Liver (tissue), 3 donors: ENCODE measurements around the gene CLCN2.

ENCODE experiments used
- FOXA1 ChIP-seq: IDR thresholded peaks from 2 replicates; pipeline ENCODE4 v1.6.1; 2016; ENCODE audit warnings: antibody characterized with exemption
- GABPA ChIP-seq, 2 donors: IDR thresholded peaks in 1 of 2; conservative IDR thresholded peaks in 1 of 2; 2 replicates each; pipeline ENCODE4 v1.6.1; 2016; ENCODE audit warnings: antibody characterized with exemption in 2 of 2, mild to moderate bottlenecking in 1 of 2, moderate library complexity in 1 of 2
- HNF4A ChIP-seq, 2 donors: conservative IDR thresholded peaks; 2 replicates each; pipeline ENCODE4 v1.6.1; 2016; ENCODE audit warnings: antibody characterized with exemption in 2 of 2, mild to moderate bottlenecking in 2 of 2
- JUND ChIP-seq, 2 donors: IDR thresholded peaks; 2 replicates each; pipeline ENCODE4 v1.6.1; 2016; ENCODE audit warnings: antibody characterized with exemption in 2 of 2
- RAD21 ChIP-seq, 2 donors: IDR thresholded peaks; 2 replicates each; pipeline ENCODE4 v1.6.1; 2016; ENCODE audit warnings: antibody characterized with exemption in 2 of 2, mild to moderate bottlenecking in 2 of 2
- RXRA ChIP-seq, 2 donors: IDR thresholded peaks; 2 replicates each; pipeline ENCODE4 v1.6.1; 2017 to 2018; ENCODE audit warnings: antibody characterized with exemption in 2 of 2, mild to moderate bottlenecking in 1 of 2
- TAF1 ChIP-seq: conservative IDR thresholded peaks from 2 replicates; pipeline ENCODE4 v1.6.1; 2016; ENCODE audit warnings: antibody characterized with exemption, mild to moderate bottlenecking
- TF ChIP-seq, protein P1 (sequence below): fragments of 150-350 bp; IDR thresholded peaks from 2 replicates; pipeline ENCODE4 v1.5.1; 2017; ENCODE audit warnings: improper control_type of control experiment, low read depth, low read length; ENCODE audit not compliant: missing input control
- TF ChIP-seq, protein P2 (sequence below): IDR thresholded peaks from 2 replicates; pipeline ENCODE4 v1.6.1; 2016; ENCODE audit warnings: antibody characterized with exemption, mild to moderate bottlenecking
- TF ChIP-seq, protein P3 (sequence below): IDR thresholded peaks from 2 replicates; pipeline ENCODE4 v1.6.1; 2016; ENCODE audit warnings: antibody characterized with exemption
- donor health status: healthy.
- donor health status: healthy.

DNA sequence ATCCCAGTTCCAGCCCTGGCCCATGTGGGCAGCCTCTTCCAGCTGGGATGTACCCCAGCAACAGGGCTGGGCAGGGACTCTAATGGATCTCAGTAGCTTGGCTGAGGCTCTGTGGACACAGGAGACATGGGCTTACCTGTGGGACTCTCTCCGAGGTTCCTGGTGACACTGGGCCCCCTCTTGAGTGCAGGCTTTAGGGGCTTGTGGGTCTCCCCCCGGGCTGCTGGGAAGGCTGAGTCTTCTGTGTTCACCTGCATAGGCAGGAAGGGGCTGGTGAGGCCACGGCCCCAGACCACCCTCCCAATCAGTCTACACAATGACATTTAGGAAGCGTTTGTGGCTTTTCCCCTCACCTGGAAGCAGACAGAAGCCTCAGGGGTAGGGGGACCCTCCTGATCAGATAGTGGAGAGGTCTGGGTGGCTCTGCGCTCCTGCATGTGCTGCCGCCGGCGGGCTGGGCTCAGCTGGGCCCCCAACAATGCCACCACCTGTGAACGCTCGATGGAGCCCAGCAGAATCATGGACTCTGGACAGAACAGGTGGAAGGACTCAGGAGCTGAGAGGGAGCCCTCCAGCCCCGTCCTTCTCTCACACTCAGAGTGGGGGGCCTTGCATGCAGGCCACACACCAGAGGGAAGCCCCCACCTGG, 8.4 kb downstream of the CLCN2 start:
- TF ChIP-seq, protein P1, sequence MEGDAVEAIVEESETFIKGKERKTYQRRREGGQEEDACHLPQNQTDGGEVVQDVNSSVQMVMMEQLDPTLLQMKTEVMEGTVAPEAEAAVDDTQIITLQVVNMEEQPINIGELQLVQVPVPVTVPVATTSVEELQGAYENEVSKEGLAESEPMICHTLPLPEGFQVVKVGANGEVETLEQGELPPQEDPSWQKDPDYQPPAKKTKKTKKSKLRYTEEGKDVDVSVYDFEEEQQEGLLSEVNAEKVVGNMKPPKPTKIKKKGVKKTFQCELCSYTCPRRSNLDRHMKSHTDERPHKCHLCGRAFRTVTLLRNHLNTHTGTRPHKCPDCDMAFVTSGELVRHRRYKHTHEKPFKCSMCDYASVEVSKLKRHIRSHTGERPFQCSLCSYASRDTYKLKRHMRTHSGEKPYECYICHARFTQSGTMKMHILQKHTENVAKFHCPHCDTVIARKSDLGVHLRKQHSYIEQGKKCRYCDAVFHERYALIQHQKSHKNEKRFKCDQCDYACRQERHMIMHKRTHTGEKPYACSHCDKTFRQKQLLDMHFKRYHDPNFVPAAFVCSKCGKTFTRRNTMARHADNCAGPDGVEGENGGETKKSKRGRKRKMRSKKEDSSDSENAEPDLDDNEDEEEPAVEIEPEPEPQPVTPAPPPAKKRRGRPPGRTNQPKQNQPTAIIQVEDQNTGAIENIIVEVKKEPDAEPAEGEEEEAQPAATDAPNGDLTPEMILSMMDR = no peak
- TF ChIP-seq RXRA (IDR thresholded peaks at IDR 0.05) (no peak), HNF4A (conservative IDR thresholded peaks at IDR 0.05) (no peak), RAD21 (IDR thresholded peaks at IDR 0.05) (no peak), TAF1 (no peak), JUND (IDR thresholded peaks at IDR 0.05) (no peak), FOXA1 (no peak), GABPA (IDR thresholded peaks at IDR 0.05 in 1 of 2, conservative IDR thresholded peaks at IDR 0.05 in 1 of 2) (no peak)
- TF ChIP-seq, protein P2, sequence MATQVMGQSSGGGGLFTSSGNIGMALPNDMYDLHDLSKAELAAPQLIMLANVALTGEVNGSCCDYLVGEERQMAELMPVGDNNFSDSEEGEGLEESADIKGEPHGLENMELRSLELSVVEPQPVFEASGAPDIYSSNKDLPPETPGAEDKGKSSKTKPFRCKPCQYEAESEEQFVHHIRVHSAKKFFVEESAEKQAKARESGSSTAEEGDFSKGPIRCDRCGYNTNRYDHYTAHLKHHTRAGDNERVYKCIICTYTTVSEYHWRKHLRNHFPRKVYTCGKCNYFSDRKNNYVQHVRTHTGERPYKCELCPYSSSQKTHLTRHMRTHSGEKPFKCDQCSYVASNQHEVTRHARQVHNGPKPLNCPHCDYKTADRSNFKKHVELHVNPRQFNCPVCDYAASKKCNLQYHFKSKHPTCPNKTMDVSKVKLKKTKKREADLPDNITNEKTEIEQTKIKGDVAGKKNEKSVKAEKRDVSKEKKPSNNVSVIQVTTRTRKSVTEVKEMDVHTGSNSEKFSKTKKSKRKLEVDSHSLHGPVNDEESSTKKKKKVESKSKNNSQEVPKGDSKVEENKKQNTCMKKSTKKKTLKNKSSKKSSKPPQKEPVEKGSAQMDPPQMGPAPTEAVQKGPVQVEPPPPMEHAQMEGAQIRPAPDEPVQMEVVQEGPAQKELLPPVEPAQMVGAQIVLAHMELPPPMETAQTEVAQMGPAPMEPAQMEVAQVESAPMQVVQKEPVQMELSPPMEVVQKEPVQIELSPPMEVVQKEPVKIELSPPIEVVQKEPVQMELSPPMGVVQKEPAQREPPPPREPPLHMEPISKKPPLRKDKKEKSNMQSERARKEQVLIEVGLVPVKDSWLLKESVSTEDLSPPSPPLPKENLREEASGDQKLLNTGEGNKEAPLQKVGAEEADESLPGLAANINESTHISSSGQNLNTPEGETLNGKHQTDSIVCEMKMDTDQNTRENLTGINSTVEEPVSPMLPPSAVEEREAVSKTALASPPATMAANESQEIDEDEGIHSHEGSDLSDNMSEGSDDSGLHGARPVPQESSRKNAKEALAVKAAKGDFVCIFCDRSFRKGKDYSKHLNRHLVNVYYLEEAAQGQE = no peak
- TF ChIP-seq, protein P3, sequence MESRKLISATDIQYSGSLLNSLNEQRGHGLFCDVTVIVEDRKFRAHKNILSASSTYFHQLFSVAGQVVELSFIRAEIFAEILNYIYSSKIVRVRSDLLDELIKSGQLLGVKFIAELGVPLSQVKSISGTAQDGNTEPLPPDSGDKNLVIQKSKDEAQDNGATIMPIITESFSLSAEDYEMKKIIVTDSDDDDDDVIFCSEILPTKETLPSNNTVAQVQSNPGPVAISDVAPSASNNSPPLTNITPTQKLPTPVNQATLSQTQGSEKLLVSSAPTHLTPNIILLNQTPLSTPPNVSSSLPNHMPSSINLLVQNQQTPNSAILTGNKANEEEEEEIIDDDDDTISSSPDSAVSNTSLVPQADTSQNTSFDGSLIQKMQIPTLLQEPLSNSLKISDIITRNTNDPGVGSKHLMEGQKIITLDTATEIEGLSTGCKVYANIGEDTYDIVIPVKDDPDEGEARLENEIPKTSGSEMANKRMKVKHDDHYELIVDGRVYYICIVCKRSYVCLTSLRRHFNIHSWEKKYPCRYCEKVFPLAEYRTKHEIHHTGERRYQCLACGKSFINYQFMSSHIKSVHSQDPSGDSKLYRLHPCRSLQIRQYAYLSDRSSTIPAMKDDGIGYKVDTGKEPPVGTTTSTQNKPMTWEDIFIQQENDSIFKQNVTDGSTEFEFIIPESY = no peak
